Endothelial cell of umbilical vein (primary cell): ENCODE data around the gene ERFL. TPM values are rescaled to one million over a fixed set of nuclear protein-coding genes. Genes with fewer than 3 reads are reported as not detected.

Source experiments
- BruUV-seq: library from RNA; stranded (reverse); fragments of 400-500 nt; replicated peaks from 2 replicates; lab custom pipeline; 2021; lab: Mats Ljungman, UMichigan
- CTCF ChIA-PET: fragments of 300-600, 350-600 bp; sonication (Branson Sonifier 250); formaldehyde crosslinking; loops from one replicate; lab custom pipeline; 2021; ENCODE audit warnings: antibody characterized with exemption, inconsistent platforms; lab: Charles Lee
- POLR2A ChIA-PET: fragments of 300-600, 350-600 bp; sonication (Branson Sonifier 250); formaldehyde crosslinking; loops from one replicate; lab custom pipeline; 2021; ENCODE audit warnings: antibody characterized with exemption, inconsistent platforms; lab: Charles Lee
- DNase-seq: peaks from one replicate; pipeline ENCODE4 v3.0.0-alpha.2; 2011; ENCODE audit warnings: low read depth, low spot score
- FAIRE-seq: peaks from 2 replicates; lab custom pipeline; 2011; peaks lifted over from hg19 to GRCh38; lab: Jason Lieb, UNC
- H2AFZ ChIP-seq: 2 replicates; pipeline ENCODE4 v1.6.0; 2012; ENCODE audit warnings: low read depth, low read length, control low read depth, inconsistent platforms
- H3K27ac ChIP-seq: 2 replicates; pipeline ENCODE4 v1.5.1; 2011; ENCODE audit warnings: low read depth, mild to moderate bottlenecking, control low read depth, low read length, moderate library complexity; ENCODE audit not compliant: insufficient read depth
- H3K27me3 ChIP-seq, 2 experiments: 2 replicates each; pipeline versions ENCODE4 v1.6.0 to v1.6.1; 2011; ENCODE audit warnings: low read length in 2 of 2, mixed read lengths in 1 of 2; ENCODE audit not compliant: control insufficient read depth in 2 of 2, insufficient read depth in 2 of 2
- H3K36me3 ChIP-seq, 2 experiments: 2 replicates in 1 of 2; 3 replicates in 1 of 2; pipeline ENCODE4 v1.5.1; 2011; ENCODE audit warnings: low read length in 2 of 2, mild to moderate bottlenecking in 1 of 2, moderate library complexity in 1 of 2; ENCODE audit not compliant: control insufficient read depth in 2 of 2, insufficient read depth in 2 of 2; ENCODE audit errors: extremely low read depth in 1 of 2
- H3K4me1 ChIP-seq: 3 replicates; pipeline ENCODE4 v1.5.1; 2011; ENCODE audit warnings: mild to moderate bottlenecking, low read length; ENCODE audit not compliant: control insufficient read depth, insufficient read depth; ENCODE audit errors: extremely low read depth
- H3K4me2 ChIP-seq: 2 replicates; pipeline ENCODE4 v1.6.1; 2011; ENCODE audit warnings: low read length, control low read depth, mixed read lengths; ENCODE audit not compliant: insufficient read depth
- H3K4me3 ChIP-seq, 3 experiments: fragments of 200-600 bp in 1 of 3; sonication (generic), shearing (Covaris generic) in 1 of 3; replicated peaks in 1 of 3; 2 replicates each; pipeline ENCODE4 v1.5.1; 2011 to 2016; ENCODE audit warnings: control low read depth in 3 of 3, low read length in 3 of 3, mild to moderate bottlenecking in 2 of 3, inconsistent platforms in 1 of 3, low read depth in 1 of 3, moderate library complexity in 1 of 3; ENCODE audit not compliant: insufficient read depth in 1 of 3
- H3K79me2 ChIP-seq: 2 replicates; pipeline ENCODE4 v1.6.0; 2012; ENCODE audit warnings: low read length, inconsistent platforms; ENCODE audit not compliant: control insufficient read depth, insufficient read depth
- H3K9ac ChIP-seq: replicated peaks from 2 replicates; pipeline ENCODE3; 2011; ENCODE audit warnings: low read length, control low read depth; ENCODE audit not compliant: insufficient read depth; ENCODE audit errors: extremely low read depth
- H3K9me1 ChIP-seq: replicated peaks from 3 replicates; pipeline ENCODE4 v1.6.0; 2011; ENCODE audit warnings: mild to moderate bottlenecking, low read length; ENCODE audit not compliant: control insufficient read depth, insufficient read depth; ENCODE audit errors: extremely low read depth
- H3K9me3 ChIP-seq: replicated peaks from 2 replicates; pipeline ENCODE4 v1.5.1; 2012; ENCODE audit warnings: low read length, inconsistent platforms; ENCODE audit not compliant: control insufficient read depth, insufficient read depth
- H4K20me1 ChIP-seq: replicated peaks from 2 replicates; pipeline ENCODE3; 2011; ENCODE audit warnings: mild to moderate bottlenecking, low read length; ENCODE audit not compliant: control insufficient read depth, insufficient read depth; ENCODE audit errors: extremely low read depth
- EZH2 ChIP-seq: IDR thresholded peaks from 2 replicates; pipeline ENCODE4 v1.6.1; 2012; ENCODE audit warnings: borderline replicate concordance, low read depth, mild to moderate bottlenecking, moderate library complexity, low read length, inconsistent platforms; ENCODE audit not compliant: severe bottlenecking
- FOS ChIP-seq: IDR thresholded peaks from 2 replicates; pipeline ENCODE4 v1.6.1; 2011; ENCODE audit warnings: mild to moderate bottlenecking, low read length, moderate library complexity, borderline replicate concordance; ENCODE audit not compliant: insufficient read depth
- GATA2 ChIP-seq: IDR thresholded peaks from 2 replicates; pipeline ENCODE4 v1.7.0; 2011; ENCODE audit warnings: low read depth, mild to moderate bottlenecking, moderate library complexity, mixed read lengths, low read length; ENCODE audit not compliant: insufficient read length, insufficient read depth
- JUN ChIP-seq: IDR thresholded peaks from 2 replicates; pipeline ENCODE4 v1.6.1; 2011; ENCODE audit warnings: borderline replicate concordance, low read depth; ENCODE audit not compliant: insufficient read length, insufficient read depth
- MYC ChIP-seq: IDR thresholded peaks from one replicate; pipeline ENCODE4 v1.6.1; 2011; ENCODE audit warnings: mild to moderate bottlenecking, low read depth, low read length
- POLR2A ChIP-seq: IDR thresholded peaks from 2 replicates; pipeline ENCODE4 v1.6.1; 2012; ENCODE audit warnings: low read depth, mild to moderate bottlenecking, control low read depth, low read length
- POLR2AphosphoS5 ChIP-seq: IDR thresholded peaks from 2 replicates; pipeline ENCODE4 v1.6.1; 2012; ENCODE audit warnings: low read depth, mild to moderate bottlenecking, control low read depth, low read length, moderate library complexity; ENCODE audit not compliant: insufficient read depth
- dilution Hi-C: fragments of 300-500 bp; cut with MboI; formaldehyde crosslinking; loops from one replicate; pipeline ENCODE4 v1.15.0; 2019; ENCODE audit warnings: low sequenced_read_pairs; ENCODE audit not compliant: extremely low pct_ligation_motif_present
- intact Hi-C: fragments of 100-400 bp; cut with micrococcal nuclease; formaldehyde crosslinking; loops from one replicate; pipeline ENCODE4 v1.10.0; 2022
- polyA plus RNA-seq, 4 experiments: library from polyadenylated mRNA; depleted of rRNA in 3 of 4; stranded (reverse) in 3 of 4; unstranded in 1 of 4; fragments of >200 nt; gene quantifications; 2 replicates each; pipeline versions ENCODE4 v1.2.1 to v1.2.3, GENCODE V29; 2011 to 2012; ENCODE audit warnings: missing spikeins in 1 of 4
- total RNA-seq: library from RNA; stranded (reverse); gene quantifications from 2 replicates; pipeline ENCODE4 v1.2.3, GENCODE V29; 2021
- TF ChIP-seq, protein P1 (sequence below): IDR thresholded peaks from 2 replicates; pipeline ENCODE4 v1.6.1; 2011; ENCODE audit not compliant: insufficient read depth, insufficient read length
- TF ChIP-seq, protein P2 (sequence below), 2 donors: IDR thresholded peaks; 1 replicate in 1 of 2; 2 replicates in 1 of 2; pipeline ENCODE4 v1.5.1; 2011; ENCODE audit warnings: low read length in 2 of 2, mild to moderate bottlenecking in 2 of 2, moderate library complexity in 2 of 2, control low read depth in 1 of 2, inconsistent platforms in 1 of 2, low read depth in 1 of 2; ENCODE audit not compliant: insufficient read depth in 1 of 2; ENCODE audit errors: extremely low read depth in 1 of 2

The ERFL gene
- total and polyA plus RNA-seq, 2 donors (not counting 3 experiments of a cell fraction or from before 2014, with no cell fraction given), result not detected

DNA sequence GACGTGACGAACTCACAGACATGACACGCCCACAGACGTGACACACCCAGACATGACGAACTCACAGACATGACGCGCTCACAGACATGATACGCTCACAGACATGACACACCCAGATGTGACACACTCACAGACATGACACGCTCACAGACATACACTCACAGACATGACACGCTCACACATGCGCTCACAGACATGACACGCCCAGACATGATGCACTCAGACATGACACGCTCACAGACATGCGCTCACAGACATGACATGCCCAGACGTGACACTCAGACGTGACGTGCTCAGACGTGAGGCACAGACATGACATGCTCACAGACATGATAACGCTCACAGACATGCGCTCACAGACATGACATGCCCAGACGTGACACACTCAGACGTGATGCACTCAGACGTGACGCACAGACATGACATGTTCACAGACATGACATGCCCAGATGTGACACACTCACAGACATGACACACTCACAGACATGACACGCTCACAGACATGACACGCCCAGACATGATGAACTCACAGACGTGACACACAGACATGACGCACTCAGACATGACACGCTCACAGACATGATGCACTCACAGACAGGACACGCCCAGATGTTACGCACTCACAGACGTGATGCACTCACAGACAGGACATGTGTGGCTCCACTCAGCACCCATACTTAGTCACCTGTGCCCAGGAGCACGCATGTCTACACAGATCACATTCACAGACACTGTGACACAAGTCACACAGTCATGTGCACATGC lies 8.1 kb downstream of the ERFL start:
- Histone ChIP-seq H3K36me3 (no peaks in the 10 kb centered on the region), H3K9me1 (no peaks in the 10 kb centered on the region), H3K4me2 (no peak overlapping the region), H3K4me1 (no peaks in the 10 kb centered on the region), H3K9ac (no peak overlapping the region), H3K27ac (no peak overlapping the region), H3K79me2 (no peaks in the 10 kb centered on the region), H3K27me3 (peaks cover 54 to 55% of the 10 kb centered on the region in 2 experiments), H3K9me3 (no peaks in the 10 kb centered on the region), H2AFZ (no peak overlapping the region), H4K20me1 (no peaks in the 10 kb centered on the region), H3K4me3 (no peak overlapping the region)
- DNase-seq, result no peak
- ChIA-PET CTCF (no interaction called here), POLR2A (no interaction called here)
- intact Hi-C loops, result no loop called here
- TF ChIP-seq, protein P1, sequence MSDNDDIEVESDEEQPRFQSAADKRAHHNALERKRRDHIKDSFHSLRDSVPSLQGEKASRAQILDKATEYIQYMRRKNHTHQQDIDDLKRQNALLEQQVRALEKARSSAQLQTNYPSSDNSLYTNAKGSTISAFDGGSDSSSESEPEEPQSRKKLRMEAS, result no peak
- TF ChIP-seq JUN (no peak), POLR2AphosphoS5 (no peak), GATA2 (no peak), POLR2A (no peak), EZH2 (no peak), FOS (no peak), MYC (no peak)
- TF ChIP-seq, protein P2, sequence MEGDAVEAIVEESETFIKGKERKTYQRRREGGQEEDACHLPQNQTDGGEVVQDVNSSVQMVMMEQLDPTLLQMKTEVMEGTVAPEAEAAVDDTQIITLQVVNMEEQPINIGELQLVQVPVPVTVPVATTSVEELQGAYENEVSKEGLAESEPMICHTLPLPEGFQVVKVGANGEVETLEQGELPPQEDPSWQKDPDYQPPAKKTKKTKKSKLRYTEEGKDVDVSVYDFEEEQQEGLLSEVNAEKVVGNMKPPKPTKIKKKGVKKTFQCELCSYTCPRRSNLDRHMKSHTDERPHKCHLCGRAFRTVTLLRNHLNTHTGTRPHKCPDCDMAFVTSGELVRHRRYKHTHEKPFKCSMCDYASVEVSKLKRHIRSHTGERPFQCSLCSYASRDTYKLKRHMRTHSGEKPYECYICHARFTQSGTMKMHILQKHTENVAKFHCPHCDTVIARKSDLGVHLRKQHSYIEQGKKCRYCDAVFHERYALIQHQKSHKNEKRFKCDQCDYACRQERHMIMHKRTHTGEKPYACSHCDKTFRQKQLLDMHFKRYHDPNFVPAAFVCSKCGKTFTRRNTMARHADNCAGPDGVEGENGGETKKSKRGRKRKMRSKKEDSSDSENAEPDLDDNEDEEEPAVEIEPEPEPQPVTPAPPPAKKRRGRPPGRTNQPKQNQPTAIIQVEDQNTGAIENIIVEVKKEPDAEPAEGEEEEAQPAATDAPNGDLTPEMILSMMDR (IDR thresholded peaks at IDR 0.05; ENCODE audit: extremely low read depth in 1 of 2, insufficient read depth in 1 of 2, low read depth in 1 of 2, low read length in 2 of 2), result no peak
- no peak for FAIRE-seq
- BruUV-seq, result no TSS peak
- dilution Hi-C loops, result no loop called here
